Activated CD8-positive, alpha-beta memory T cell treated with anti-CD3 and anti-CD28 coated beads for 36 hours (primary cell): ENCODE data around the gene NOL4L. TPM values are rescaled to one million over a fixed set of nuclear protein-coding genes. Genes with fewer than 3 reads are reported as not detected.

Experiments
- CTCF ChIA-PET: fragments of 350-600 bp; sonication (Branson Sonifier 250); formaldehyde crosslinking; loops from one replicate; lab custom pipeline; 2021; ENCODE audit warnings: antibody characterized with exemption; lab: Charles Lee
- POLR2A ChIA-PET: fragments of 350-600 bp; sonication (Branson Sonifier 250); formaldehyde crosslinking; loops from one replicate; lab custom pipeline; 2021; ENCODE audit warnings: antibody characterized with exemption; lab: Charles Lee
- total RNA-seq, 2 experiments: library from RNA; stranded (reverse); gene quantifications; one replicate each; pipeline ENCODE4 v1.2.3, GENCODE V29; 2021

Gene NOL4L
- total RNA-seq, 2 experiments from 2014 or later: 9.9 to 10.9 TPM

GRCh38 chr20:32491764-32492151, 93.4 kb downstream of the NOL4L start:
- ChIA-PET CTCF (interaction anchor here (0.9 to 1.2 kb wide), 2 partner anchors 21 to 158 kb away, joined by 3 read pairs; no protein-coding TSS in a partner anchor), POLR2A (interaction anchor here (0.5 kb wide), 1 partner anchor 365 kb away, joined by 4 read pairs; no protein-coding TSS in a partner anchor)

DNA sequence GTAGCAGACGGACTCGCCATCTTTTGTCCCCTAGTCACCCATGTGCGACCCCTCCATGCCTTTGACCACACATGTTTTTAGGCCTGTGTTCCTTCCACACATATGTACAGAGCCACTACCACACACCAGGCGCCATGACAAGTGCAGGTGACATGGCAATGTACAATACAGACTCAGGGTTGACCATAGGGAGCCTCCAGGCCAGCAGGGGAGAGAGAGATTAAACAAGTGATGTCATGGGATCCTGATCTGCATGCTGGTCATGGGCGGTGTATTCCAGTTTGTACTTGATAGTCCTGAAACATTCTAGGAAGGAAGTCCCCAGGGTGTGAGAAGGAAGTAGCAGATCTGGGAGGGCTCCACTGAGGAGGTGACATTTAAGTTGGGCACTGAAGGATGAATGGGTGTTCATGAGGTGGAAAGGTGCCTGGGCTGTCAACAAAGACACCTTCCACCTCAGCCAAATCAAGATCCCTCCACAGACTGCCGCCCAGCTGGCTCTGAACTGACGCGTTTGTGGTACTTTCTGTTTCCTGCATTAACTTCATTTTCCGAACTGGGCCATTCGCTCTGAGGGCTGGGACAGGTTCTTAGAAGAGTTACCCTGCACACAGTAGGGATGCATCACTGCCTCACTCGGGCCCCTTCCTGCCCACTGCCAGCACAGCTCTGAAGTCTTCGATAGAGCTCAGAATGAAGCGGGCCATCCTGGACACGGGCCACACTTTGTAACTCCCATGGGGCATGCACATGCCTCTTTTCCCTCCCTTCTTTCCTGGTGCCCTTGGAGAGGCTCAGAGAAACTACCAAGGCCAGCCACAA, 94.0 kb downstream of the NOL4L start:
- POLR2A ChIA-PET: no interaction called here
- CTCF ChIA-PET: interaction anchor here (0.6 to 1.2 kb wide), 3 partner anchors 20 to 303 kb away, joined by 3 read pairs; no protein-coding TSS in a partner anchor

DNA sequence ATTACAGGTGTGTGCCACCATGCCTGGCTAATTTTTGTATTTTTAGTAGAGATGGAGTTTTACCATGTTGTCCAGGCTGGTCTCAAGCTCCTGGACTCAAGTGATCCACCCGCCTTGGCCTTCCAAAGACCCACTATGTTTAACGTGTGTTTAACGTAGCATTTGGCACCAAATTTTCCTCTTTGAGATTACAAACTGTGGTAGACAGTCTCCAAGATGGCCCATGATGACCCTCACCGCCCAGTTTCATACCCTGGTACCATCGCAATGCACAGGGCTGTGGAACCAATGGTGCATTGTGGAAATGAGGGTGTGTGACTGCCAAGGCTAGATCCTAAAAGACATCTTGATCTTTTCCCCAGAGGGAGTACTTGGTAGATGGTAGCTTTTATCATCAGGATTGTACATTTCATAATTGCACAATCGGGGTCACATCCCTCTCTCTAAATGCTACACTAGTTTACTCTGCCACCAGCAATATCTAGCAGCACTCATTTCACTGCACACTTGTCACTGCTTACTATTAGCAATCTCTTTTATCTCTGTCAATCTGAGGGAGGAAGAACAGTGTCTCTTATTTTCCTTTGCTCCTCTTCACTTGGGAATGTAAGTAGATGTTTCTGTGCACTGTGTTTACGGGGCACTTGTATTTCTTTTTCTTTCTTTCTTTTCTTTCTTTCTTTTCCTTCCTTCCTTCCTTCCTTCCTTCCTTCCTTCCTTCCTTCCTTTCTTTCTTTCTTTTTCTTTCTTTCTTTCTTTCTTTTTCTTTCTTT, 96.9 kb downstream of the NOL4L start:
- POLR2A ChIA-PET: no interaction called here
- CTCF ChIA-PET: no interaction called here

GRCh38 chr20:32487381-32487780, 97.8 kb downstream of the NOL4L start:
- CTCF ChIA-PET: no interaction called here
- POLR2A ChIA-PET: no interaction called here

DNA sequence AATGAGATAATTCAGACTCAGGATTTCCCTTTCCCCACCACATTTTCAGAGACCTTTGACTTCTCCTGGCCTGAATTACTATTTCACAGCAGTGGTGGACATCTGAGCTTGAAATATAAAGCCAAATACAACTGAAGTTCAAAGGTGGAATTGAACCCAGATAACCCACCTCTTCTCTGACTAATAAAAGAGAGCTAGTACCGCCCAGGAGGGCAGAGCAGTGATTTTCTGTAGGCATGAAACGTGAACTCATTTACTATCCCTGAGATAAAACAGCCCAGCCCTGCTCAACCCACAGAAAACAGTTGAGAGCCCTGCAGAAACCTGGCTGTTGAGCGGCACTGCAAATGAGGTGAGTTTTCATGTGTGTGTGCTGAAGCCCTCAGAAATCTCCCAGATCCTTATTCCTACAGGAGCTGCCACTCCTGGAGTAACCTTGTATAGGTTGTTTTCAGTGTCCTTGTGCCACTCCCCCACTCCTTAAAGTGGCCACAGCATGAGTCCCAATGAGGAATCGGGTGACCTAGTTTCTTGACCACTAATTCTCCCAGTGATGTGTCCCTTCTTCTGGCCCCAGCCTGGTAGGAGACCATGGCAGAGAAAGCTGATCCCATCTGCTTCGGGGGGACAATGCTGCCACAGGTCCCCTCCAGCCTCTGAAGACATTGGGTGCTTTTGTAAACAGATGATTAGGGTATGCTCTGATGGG, 99.2 kb downstream of the NOL4L start:
- ChIA-PET POLR2A (no interaction called here), CTCF (interaction anchor here (1.4 to 1.7 kb wide), 3 partner anchors 13 to 49 kb away, joined by 3 to 6 read pairs (median 5); no protein-coding TSS in a partner anchor)

GRCh38 chr20:32484958-32485769, 100.0 kb downstream of the NOL4L start:
- CTCF ChIA-PET: interaction anchor here (0.6 to 1.7 kb wide), 11 partner anchors 11 to 463 kb away, joined by 3 to 8 read pairs (median 4); no protein-coding TSS in a partner anchor
- POLR2A ChIA-PET: no interaction called here

- POLR2A ChIA-PET: interaction anchor here (0.6 to 1.0 kb wide), 4 partner anchors 14 to 126 kb away, joined by 3 to 4 read pairs (median 3); no protein-coding TSS in a partner anchor
- CTCF ChIA-PET: interaction anchor here (0.7 to 1.6 kb wide), 9 partner anchors 11 to 462 kb away, joined by 3 to 8 read pairs (median 4); no protein-coding TSS in a partner anchor
Measured at GRCh38 chr20:32484225-32484957, 100.7 kb downstream of the NOL4L start.

DNA sequence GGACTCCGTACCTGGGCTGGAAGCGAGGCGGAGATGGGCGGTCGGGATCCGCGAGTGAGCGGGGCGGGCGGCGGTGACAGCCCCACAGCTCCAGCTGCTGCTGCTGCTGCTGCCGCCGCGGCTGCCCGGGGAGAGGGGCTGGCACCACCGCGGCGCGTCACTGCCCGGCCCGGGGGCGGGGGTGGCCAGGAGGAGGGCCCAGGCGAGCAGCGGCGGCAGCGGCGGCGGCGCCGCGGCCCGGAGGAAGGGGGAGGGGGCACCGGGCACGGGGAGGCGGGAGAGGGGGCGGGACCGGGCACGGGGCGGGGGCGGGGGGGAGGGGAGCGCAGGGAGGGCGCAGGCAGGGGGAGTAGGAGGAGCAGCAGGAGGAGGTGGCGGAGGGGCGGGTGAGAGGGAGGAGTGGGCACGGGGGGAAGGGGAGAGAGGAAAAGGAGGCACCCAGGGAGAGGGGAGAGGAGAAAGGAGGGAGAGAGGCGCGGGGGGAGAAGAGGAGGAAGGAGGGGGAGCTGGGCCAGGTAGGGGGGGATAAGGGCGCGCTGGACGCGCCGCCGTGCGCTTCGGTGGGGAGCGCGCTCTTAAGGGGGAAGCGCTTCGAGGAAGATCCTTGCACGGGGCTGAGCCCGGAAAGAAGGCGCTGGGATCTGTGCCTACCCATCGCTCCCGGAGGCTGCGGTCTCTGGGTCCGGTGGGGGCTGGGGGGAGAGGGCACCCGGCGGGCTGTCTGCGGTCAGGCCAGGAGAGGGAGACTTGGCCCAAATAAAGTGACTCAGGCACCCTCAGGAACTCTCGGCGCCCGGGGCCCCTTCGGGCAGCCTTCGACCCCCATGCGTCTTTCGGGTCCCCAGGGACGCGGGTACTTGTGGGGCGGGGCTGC, 101.5 kb downstream of the NOL4L start:
- CTCF ChIA-PET: interaction anchor here (0.6 to 1.0 kb wide), 2 partner anchors 16 to 169 kb away, joined by 3 to 4 read pairs; no protein-coding TSS in a partner anchor
- POLR2A ChIA-PET: interaction anchor here (0.7 to 1.0 kb wide), 2 partner anchors 13 to 56 kb away, joined by 3 to 4 read pairs; no protein-coding TSS in a partner anchor

GRCh38 chr20:32482442-32483261, 102.5 kb downstream of the NOL4L start:
- ChIA-PET POLR2A (no interaction called here), CTCF (interaction anchor here (0.6 kb wide), 1 partner anchor 17 kb away, joined by 4 read pairs; no protein-coding TSS in a partner anchor)

DNA sequence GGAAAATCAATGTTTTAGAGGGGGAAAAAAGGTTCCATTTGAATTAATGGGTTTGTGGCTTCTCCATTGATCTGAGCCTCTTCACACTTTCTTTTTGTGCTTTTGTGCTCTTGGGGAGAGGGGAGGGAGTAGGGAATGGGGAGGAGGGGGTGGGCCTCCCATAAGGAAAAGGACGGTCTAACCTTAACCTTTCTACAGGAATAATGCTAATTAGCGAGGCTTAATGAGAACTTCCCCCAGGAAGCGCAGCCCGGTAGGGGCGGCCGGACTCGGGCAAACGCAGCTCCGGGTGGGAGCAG, 103.0 kb downstream of the NOL4L start:
- ChIA-PET POLR2A (no interaction called here), CTCF (no interaction called here)

- CTCF ChIA-PET: interaction anchor here (0.8 kb wide), 1 partner anchor 28 kb away, joined by 3 read pairs; no protein-coding TSS in a partner anchor
- POLR2A ChIA-PET: no interaction called here
Measured at GRCh38 chr20:32481311-32482142, 103.6 kb downstream of the NOL4L start.

DNA sequence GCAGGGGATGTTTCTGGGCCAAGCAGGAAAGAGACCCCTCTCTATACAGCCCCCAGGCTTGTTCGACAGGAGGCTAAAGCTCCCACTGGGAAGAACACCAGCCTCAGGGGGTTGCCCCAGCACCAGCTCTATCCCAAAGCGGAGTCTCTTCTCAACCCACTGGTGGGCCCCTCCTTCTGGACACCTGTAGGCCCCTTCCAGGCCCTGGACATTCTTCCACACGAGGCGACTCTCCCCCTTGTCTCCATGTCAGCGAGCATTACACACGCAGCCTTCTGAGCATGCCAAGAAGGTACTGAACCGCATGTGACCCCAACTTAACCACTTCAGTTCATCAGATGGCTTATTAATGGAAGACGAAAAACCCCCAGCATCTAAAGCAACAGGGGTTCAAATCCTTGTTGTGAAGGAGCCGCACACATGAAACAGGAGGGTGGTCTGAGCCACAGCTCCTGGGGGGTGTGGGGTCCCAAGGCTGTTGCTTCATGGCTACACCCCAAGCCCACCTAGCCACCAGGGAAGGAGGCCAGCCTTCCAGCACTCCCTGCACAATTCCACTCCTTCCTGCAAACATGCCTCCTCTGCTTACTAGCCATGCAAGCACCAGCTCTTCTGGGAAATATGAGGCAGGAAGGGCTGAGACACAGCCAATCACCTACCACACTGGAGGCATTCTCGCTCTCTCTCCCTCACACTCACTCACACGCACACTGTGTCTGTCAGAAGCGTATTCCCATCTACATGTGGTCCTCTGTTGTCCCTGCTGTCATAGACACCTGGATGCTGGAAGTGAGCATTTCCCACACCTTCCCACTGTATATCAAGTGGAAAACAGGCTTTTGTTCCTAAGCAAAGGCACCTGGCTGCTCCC, 104.5 kb downstream of the NOL4L start:
- ChIA-PET CTCF (interaction anchor here (0.8 to 1.8 kb wide), 2 partner anchors 10 to 27 kb away, joined by 3 to 4 read pairs; no protein-coding TSS in a partner anchor), POLR2A (no interaction called here)

- CTCF ChIA-PET: interaction anchor here (1.8 kb wide), 1 partner anchor 9 kb away, joined by 4 read pairs; no protein-coding TSS in a partner anchor
- POLR2A ChIA-PET: no interaction called here
Measured at GRCh38 chr20:32479697-32480171, 105.4 kb downstream of the NOL4L start.

- POLR2A ChIA-PET: no interaction called here
Measured at GRCh38 chr20:32479012-32479411, 106.1 kb downstream of the NOL4L start.

More at GRCh38 chr20:32479012-32479411, 106.1 kb downstream of the NOL4L start:
- CTCF ChIA-PET: interaction anchor here (1.8 kb wide), 1 partner anchor 8 kb away, joined by 4 read pairs; no protein-coding TSS in a partner anchor
